ENCODE measurements around the gene POLR3A. TPM values are rescaled to one million over a fixed set of nuclear protein-coding genes. Genes with fewer than 3 reads are reported as not detected.
"Not testable (repeated sequence)": the region's sequence is repeated elsewhere in the genome, so short reads cannot be mapped to it uniquely, and the experiment has no call there.

The POLR3A gene
- total RNA-seq, 2 experiments from 2014 or later: 6.7 to 6.9 TPM

GRCh38 chr10:78066012-78066411 lies 36.7 kb upstream of the POLR3A start:
- Mint-ChIP-seq H3K27me3 (peaks cover 7% of the 10 kb centered on the region), H3K27ac (no peak overlapping the region), H3K9me3 (no peaks in the 10 kb centered on the region), H3K4me1 (ENCODE audit: low read depth) (no peaks in the 10 kb centered on the region), H3K36me3 (ENCODE audit: low read depth) (no peaks in the 10 kb centered on the region), H3K4me3 (no peak overlapping the region)
- peaks cover 0 to 4% of the 10 kb centered on the region in 2 experiments for H3K27me3 ChIP-seq (ENCODE audit: control insufficient read depth in 1 of 2, insufficient read depth in 2 of 2, low read length in 2 of 2)
- TF ChIP-seq CTCF (IDR thresholded peaks at IDR 0.05): no peak
- ATAC-seq (ENCODE audit: poor library complexity): no peak
- DNase-seq: no peak
- no peak overlapping the region for H3K4me3 ChIP-seq (ENCODE audit: low read length)
- H3K27ac ChIP-seq (ENCODE audit: low read depth in 1 of 2, low read length in 2 of 2): no peak overlapping the region
- H3K36me3 ChIP-seq (ENCODE audit: insufficient read depth, low read length): no peaks in the 10 kb centered on the region
- intact Hi-C loops (cut with DNase I, micrococcal nuclease): no loop called here
- H3K9me3 ChIP-seq (ENCODE audit: control insufficient read depth in 1 of 2, insufficient read depth in 1 of 2, low read length in 2 of 2): no peaks in the 10 kb centered on the region
- ChIA-PET POLR2A (no interaction called here), CTCF (no interaction called here)
- no peaks in the 10 kb centered on the region for H3K4me1 ChIP-seq (ENCODE audit: insufficient read depth, low read length)

- H3K36me3 Mint-ChIP-seq (ENCODE audit: low read depth): no peaks in the 10 kb centered on the region
- H3K4me1 ChIP-seq (ENCODE audit: insufficient read depth, low read length): no peaks in the 10 kb centered on the region
- intact Hi-C loops (cut with DNase I, micrococcal nuclease): no loop called here
- no peak overlapping the region for H3K27ac ChIP-seq (ENCODE audit: low read depth in 1 of 2, low read length in 2 of 2)
- H3K9me3 Mint-ChIP-seq: no peaks in the 10 kb centered on the region
- CTCF ChIA-PET: no interaction called here
- DNase-seq: no peak
- H3K27me3 ChIP-seq (ENCODE audit: control insufficient read depth in 1 of 2, insufficient read depth in 2 of 2, low read length in 2 of 2): peaks cover 0 to 4% of the 10 kb centered on the region in 2 experiments
- no peak for TF ChIP-seq CTCF (IDR thresholded peaks at IDR 0.05)
- no peaks in the 10 kb centered on the region for H3K36me3 ChIP-seq (ENCODE audit: insufficient read depth, low read length)
- no peaks in the 10 kb centered on the region for H3K9me3 ChIP-seq (ENCODE audit: control insufficient read depth in 1 of 2, insufficient read depth in 1 of 2, low read length in 2 of 2)
- peaks cover 7% of the 10 kb centered on the region for H3K27me3 Mint-ChIP-seq
- no peak for ATAC-seq (ENCODE audit: poor library complexity)
- no peak overlapping the region for H3K27ac Mint-ChIP-seq
- POLR2A ChIA-PET: no interaction called here
- no peaks in the 10 kb centered on the region for H3K4me1 Mint-ChIP-seq (ENCODE audit: low read depth)
- no peak overlapping the region for H3K4me3 Mint-ChIP-seq
- H3K4me3 ChIP-seq (ENCODE audit: low read length): no peak overlapping the region
Measured at GRCh38 chr10:78065611-78066010, 36.3 kb upstream of the POLR3A start.

- intact Hi-C loops (cut with DNase I, micrococcal nuclease); H3K4me3 Mint-ChIP-seq; ATAC-seq (ENCODE audit: poor library complexity): not testable (repeated sequence)
Measured at GRCh38 chr10:78064919-78065318, 35.6 kb upstream of the POLR3A start.

GRCh38 chr10:78063236-78063635 lies 33.9 kb upstream of the POLR3A start:
- H3K4me3 ChIP-seq (ENCODE audit: low read length): no peak overlapping the region
- H3K9me3 ChIP-seq (ENCODE audit: control insufficient read depth in 1 of 2, insufficient read depth in 1 of 2, low read length in 2 of 2): no peaks in the 10 kb centered on the region
- H3K4me1 Mint-ChIP-seq (ENCODE audit: low read depth): no peaks in the 10 kb centered on the region
- POLR2A ChIA-PET: no interaction called here
- no peak for TF ChIP-seq CTCF (IDR thresholded peaks at IDR 0.05)
- H3K27me3 ChIP-seq (ENCODE audit: control insufficient read depth in 1 of 2, insufficient read depth in 2 of 2, low read length in 2 of 2): peaks cover 0 to 4% of the 10 kb centered on the region in 2 experiments
- DNase-seq (no peak), ATAC-seq (ENCODE audit: poor library complexity) (no peak)
- CTCF ChIA-PET: no interaction called here
- no peak overlapping the region for H3K27ac Mint-ChIP-seq
- H3K4me3 Mint-ChIP-seq: no peak overlapping the region
- intact Hi-C loops (cut with DNase I, micrococcal nuclease): no loop called here
- H3K27ac ChIP-seq (ENCODE audit: low read depth in 1 of 2, low read length in 2 of 2): no peak overlapping the region
- no peaks in the 10 kb centered on the region for H3K9me3 Mint-ChIP-seq
- H3K36me3 Mint-ChIP-seq (ENCODE audit: low read depth): no peaks in the 10 kb centered on the region
- no peaks in the 10 kb centered on the region for H3K4me1 ChIP-seq (ENCODE audit: insufficient read depth, low read length)
- peaks cover 7% of the 10 kb centered on the region for H3K27me3 Mint-ChIP-seq
- no peaks in the 10 kb centered on the region for H3K36me3 ChIP-seq (ENCODE audit: insufficient read depth, low read length)

More at GRCh38 chr10:78064919-78065318, 35.6 kb upstream of the POLR3A start:
- H3K9me3 ChIP-seq (ENCODE audit: control insufficient read depth in 1 of 2, insufficient read depth in 1 of 2, low read length in 2 of 2); H3K36me3 ChIP-seq (ENCODE audit: insufficient read depth, low read length); H3K27me3 ChIP-seq (ENCODE audit: control insufficient read depth in 1 of 2, insufficient read depth in 2 of 2, low read length in 2 of 2); POLR2A ChIA-PET; DNase-seq; CTCF ChIA-PET; H3K4me3 ChIP-seq (ENCODE audit: low read length); H3K4me1 Mint-ChIP-seq (ENCODE audit: low read depth); H3K27ac Mint-ChIP-seq; H3K9me3 Mint-ChIP-seq; H3K27ac ChIP-seq (ENCODE audit: low read depth in 1 of 2, low read length in 2 of 2); H3K4me1 ChIP-seq (ENCODE audit: insufficient read depth, low read length); H3K36me3 Mint-ChIP-seq (ENCODE audit: low read depth); H3K27me3 Mint-ChIP-seq: not testable (repeated sequence)

All from CD4-positive, alpha-beta T cell (primary cell).